NCI-H1694 (cell line): ENCODE results near the gene NUP98.
"Not testable (repeated sequence)": the region's sequence is repeated elsewhere in the genome, so short reads cannot be mapped to it uniquely, and the experiment has no call there.

ENCODE experiments used
- DNase-seq: peaks from one replicate; lab custom pipeline; 2025; lab: John Stamatoyannopoulos, UW

Gene NUP98

GRCh38 chr11:3826721-3827120, 29.4 kb upstream of the NUP98 start:
- DNase-seq: no peak

GRCh38 chr11:3825473-3826154, 28.3 kb upstream of the NUP98 start:
- no peak for DNase-seq

DNA sequence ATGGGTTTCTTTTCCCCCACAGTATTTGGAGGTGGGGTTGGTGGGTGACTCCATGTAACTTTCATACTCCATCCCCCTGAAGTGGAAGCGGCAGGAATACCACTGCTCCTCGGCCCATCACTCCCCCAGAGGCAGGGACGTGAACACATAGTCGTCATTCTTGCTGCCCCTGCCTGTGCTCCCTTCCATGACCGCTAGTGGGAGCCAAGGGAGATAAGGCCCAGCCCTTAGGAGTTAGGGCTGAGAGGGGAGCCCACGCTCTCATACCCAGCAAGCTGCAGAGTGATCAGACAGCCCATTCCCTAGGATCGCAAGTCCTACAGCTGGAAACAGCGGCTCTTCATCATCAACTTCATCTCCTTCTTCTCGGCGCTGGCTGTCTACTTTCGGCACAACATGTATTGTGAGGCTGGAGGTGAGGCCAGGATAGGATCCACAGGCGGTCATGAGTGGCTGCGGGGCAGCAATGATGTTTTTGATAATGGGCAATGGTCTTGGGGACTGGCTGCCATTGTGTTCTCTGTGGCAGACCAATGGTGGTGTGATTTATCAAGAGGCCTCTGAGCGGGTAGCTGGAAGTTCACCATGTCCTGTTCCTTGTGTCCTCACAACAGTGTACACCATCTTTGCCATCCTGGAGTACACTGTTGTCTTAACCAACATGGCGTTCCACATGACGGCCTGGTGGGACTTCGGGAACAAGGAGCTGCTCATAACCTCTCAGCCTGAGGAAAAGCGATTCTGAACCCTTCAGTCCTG, 27.5 kb upstream of the NUP98 start:
- DNase-seq: peak; percentile 4

- no peak for DNase-seq
Measured at GRCh38 chr11:3823762-3824506, 26.6 kb upstream of the NUP98 start.

GRCh38 chr11:3823303-3823702, 25.9 kb upstream of the NUP98 start:
- no peak for DNase-seq

DNA sequence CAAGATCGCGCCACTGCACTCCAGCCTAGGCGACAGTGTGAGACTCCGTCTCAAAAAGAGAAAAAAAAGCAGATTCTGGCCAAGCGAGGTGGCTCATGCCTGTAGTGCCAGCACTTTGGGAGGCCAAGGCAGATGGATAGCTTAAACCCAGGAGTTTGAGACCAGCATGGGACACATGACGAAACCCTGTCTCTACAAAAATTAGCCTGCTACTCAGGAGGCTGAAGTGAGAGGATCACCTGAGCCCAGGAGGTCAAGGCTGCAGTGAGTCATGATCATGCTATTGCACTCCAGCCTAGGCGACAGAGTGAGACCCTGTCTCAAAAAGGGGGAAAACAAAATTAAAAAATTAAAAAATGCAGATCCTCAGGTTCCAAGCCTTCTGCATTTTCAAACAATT, 25.0 kb upstream of the NUP98 start:
- DNase-seq: no peak

GRCh38 chr11:3820971-3821370, 23.6 kb upstream of the NUP98 start:
- DNase-seq: no peak

GRCh38 chr11:3817181-3817800, 19.9 kb upstream of the NUP98 start:
- DNase-seq: no peak

- no peak for DNase-seq
Measured at GRCh38 chr11:3816673-3817072, 19.3 kb upstream of the NUP98 start.

DNA sequence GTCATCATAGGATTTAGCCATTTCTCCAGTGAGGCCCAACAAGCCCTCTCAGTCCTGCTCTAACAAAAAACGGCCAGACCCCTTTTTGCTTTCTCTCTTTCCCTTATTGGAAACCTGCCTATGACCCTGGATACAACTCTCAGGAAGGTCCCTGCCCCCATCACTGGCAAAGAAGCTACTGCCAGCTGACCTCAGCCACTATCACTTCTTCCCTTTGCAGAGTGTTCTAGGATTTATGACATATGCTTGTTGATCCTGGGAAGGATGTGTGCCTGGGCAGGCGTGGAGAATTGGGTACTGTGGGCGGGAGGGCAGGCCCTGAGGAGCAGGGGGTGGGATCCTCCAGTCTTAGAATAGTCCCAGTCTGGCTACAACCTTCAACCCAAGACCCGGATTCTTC, 18.5 kb upstream of the NUP98 start:
- no peak for DNase-seq

- not testable (repeated sequence) for DNase-seq
Measured at GRCh38 chr11:3814832-3815231, 17.5 kb upstream of the NUP98 start.

- no peak for DNase-seq
Measured at GRCh38 chr11:3810951-3811350, 13.6 kb upstream of the NUP98 start.

- DNase-seq: no peak
Measured at GRCh38 chr11:3810446-3810845, 13.1 kb upstream of the NUP98 start.

- no peak for DNase-seq
Measured at GRCh38 chr11:3809624-3809928, 12.2 kb upstream of the NUP98 start.

GRCh38 chr11:3808861-3809623, 11.7 kb upstream of the NUP98 start:
- DNase-seq: no peak

- DNase-seq: no peak
Measured at GRCh38 chr11:3807909-3808860, 10.8 kb upstream of the NUP98 start, which contains the start of gene PGAP2. PGAP2 (plus strand) TSS chr11:3808560; CDS start chr11:3811260, 2,700 bp downstream.

GRCh38 chr11:3803726-3804495, 6.6 kb upstream of the NUP98 start:
- no peak for DNase-seq

DNA sequence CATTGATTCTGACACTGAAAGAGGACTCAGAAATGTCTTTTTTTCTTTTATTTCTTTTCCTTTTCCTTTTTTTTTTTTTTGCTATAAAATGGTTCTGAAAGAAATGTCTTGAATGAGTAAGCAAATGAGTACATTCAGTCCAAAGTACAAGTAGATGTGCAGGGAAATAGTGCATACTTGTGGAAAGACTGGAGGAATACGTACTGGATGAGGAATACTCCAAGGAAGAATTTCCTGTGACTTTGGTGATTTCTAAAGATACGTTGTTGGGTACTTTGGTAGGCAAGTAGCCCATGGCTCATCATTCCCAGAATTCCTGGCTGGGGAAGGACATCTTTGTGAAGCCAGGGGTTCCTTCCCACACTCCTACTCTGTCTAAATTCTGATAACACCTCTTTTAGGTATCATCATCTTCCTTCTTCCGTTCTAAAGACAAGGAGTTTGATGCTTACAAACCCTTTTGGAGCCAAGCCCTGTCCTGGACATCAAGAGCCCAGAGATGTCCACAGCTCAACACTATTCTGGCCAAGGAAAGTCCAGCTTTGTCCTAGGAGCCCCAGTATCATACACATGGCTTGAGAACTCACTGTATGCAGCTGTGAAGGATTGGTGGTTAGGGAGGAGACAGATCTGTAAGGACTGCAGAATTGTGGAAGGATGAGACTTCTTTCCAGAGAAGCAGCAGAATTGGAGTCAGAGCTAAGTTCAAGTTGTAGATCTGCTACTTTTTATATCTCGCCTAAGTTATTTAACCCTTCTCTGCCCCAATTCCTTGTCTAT, 4.8 kb upstream of the NUP98 start:
- no peak for DNase-seq

- no peak for DNase-seq
Measured at GRCh38 chr11:3799873-3800272, 2.5 kb upstream of the NUP98 start.
